ENCODE data around the gene TVP23C. TPM values are rescaled to one million over a fixed set of nuclear protein-coding genes. Genes with fewer than 3 reads are reported as not detected.
A peak's percentile ranks its signal among the peaks of the same experiment; 100 is the strongest.
"Not testable (repeated sequence)": the region's sequence is repeated elsewhere in the genome, so short reads cannot be mapped to it uniquely, and the experiment has no call there.

TVP23C gene
- 10 to 100 TPM; 10.0 to 18.7 (median 15.3) TPM for polyA plus RNA-seq (ENCODE audit: insufficient read length in 3 of 3)
- long read RNA-seq, donor 1: 0 reads
- long read RNA-seq, donor 2: 0 reads
- long read RNA-seq, donor 3, partial matches to known transcripts: 0 of 1 reads
- long read RNA-seq, donor 3, other reads (novel, unspliced or antisense): 0 of 1 reads
- long read RNA-seq, donor 4, partial matches to known transcripts: 0 of 1 reads
- long read RNA-seq, donor 4, other reads (novel, unspliced or antisense): 0 of 1 reads
- long read RNA-seq, donor 5: 0 reads
- long read RNA-seq, donor 6: 0 reads
- long read RNA-seq, donor 7, partial matches to known transcripts: 0 of 2 reads
- long read RNA-seq, donor 7, other reads (novel, unspliced or antisense): 0 of 2 reads
- long read RNA-seq, donor 8: 0 reads
- long read RNA-seq, donor 9, partial matches to known transcripts: 0 of 1 reads
- long read RNA-seq, donor 9, other reads (novel, unspliced or antisense): 0 of 1 reads
- long read RNA-seq, donor 10: 0 reads
- long read RNA-seq, donor 11: 0 reads
- long read RNA-seq, donor 12, partial matches to known transcripts: 0 of 1 reads
- long read RNA-seq, donor 12, other reads (novel, unspliced or antisense): 0 of 1 reads
- long read RNA-seq, donor 13: 0 reads
- long read RNA-seq, donor 14: 0 reads
- long read RNA-seq, donor 15: 0 reads
- long read RNA-seq, donor 16, partial matches to known transcripts: 0 of 2 reads
- long read RNA-seq, donor 16, other reads (novel, unspliced or antisense): 0 of 2 reads

DNA sequence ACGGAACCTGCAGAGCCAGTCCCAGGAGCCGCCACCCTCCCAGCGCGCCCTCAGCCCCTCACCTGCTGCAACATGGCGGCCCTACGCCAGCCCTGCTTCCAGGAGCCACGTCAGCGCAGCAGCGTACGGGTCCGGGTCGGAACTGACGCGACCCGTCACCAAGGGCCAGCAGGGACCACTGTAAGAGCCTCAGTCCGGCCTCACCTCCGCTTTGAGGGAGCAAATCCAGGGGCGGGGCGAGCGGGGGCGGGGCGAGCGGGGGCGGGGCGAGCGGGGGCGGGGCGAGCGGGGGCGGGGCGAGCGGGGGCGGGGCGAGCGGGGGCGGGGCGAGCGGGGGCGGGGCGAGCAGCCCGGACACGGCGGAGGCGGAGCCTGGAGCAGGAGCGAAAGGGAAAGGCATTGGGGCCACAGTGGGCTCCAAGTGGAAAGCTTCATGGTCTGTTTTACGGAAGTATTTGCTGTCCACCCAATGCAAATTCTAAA lies at the start of gene TVP23C:
Gene TVP23C, minus strand, starts transcription at position 109 of the 483 bp plus-strand sequence. Its CDS starts 35 bp downstream, at position 74.
- peak; percentile 51 for DNase-seq

DNA sequence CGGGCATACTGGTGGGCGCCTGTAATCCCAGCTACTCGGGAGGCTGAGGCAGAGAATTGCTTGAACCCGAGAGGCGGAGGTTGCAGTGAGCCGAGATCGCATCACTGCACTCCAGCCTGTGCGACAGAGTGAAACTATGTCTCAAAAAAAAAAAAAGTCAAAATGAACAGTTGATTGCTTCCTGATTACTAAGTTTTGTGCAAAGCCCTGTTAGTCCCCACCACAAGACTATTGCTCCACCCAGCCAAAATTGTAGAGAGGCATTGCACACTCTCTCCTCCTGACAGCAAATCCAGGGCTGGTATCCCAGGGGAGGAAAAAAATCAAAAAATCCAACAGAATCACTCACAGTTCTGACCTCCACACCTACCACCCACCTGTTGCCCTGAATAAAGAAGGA lies 29.7 kb upstream of the TVP23C start:
- DNase-seq: not testable (repeated sequence)

DNA sequence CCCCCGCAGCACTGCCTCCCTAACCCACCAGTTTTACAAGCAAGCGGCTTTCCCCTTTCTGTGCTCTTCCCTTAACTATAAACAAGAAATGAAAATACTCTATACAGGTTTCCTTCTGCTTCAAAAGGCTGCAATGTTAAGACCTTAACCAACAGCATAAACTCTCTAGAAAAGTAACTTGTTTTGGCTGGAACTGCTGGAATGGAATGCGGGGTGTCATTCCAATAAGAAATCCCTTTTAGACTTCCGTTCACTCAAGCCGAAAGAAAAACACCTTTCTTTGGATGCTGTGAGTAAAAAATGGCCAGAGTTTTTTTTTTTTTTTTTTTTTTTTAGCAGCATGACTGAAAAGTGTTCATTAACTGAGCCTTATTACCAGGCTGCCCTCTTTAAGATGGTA lies 28.7 kb upstream of the TVP23C start:
- DNase-seq: peak; percentile 15

DNA sequence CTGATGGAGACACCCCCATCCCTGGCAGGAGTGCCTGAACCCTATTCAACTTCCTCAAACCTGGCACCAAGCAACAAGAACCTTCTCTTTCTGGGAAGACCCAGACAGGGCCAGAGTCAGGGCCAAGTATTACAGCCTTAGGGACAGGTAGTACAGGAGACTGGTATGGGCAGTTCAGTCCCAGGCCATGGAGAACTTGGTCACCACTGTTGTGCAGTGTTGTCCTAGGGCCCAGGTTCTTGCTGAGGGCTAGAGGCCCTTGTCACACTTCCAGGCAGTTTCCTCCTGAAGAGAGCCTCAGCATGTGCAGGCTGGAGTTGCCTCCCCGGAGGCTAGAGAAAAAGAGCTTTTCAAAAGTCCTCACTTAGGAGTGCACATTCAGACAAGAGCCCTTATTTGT lies 27.6 kb upstream of the TVP23C start:
- not testable (repeated sequence) for DNase-seq

DNA sequence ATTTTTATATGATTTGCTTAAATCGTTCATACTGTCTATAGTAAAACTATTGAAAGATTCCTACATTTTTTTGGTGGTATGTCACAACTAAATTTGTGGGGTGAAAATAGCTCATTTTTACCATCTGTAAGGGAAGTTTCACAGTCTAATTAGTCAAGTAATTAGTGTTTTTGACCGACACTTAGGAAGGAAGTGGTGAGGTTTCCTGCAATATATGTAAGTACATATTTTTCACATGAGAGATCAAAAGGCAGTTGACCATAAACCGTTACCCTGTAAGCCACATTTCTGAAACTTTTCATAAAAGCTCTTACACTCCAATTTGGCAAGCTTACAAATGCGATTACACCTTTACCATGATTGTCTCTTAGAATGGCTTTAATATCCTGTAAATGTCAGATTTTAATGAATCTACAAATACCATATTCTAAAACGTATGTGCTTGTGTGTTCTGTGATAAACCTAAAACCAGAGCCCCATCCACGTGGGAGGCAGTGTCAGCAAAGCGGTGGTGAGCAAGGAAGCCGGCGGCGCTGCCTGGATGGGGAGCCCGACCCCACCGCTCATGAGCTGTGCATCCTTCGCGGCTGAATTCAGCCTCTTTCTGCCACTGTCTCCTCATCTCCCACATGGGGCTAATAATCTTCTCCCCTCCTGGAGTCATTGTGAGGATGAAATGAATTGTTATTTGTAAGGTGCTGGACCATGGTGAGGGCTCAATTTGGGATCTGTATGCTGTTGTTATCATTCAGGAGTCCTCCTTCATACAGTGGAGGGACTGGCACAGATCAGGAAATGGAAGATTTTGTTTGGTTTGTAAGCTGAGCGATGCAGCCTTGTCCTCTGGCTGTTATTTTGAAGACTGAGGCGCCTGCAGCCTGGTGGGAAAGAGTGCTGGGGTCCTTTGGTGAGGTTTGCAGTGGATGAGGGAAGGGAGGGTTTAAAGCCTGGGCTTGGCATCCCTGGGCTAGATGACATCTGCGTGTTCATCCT lies 26.6 kb upstream of the TVP23C start:
- not testable (repeated sequence) for DNase-seq

DNA sequence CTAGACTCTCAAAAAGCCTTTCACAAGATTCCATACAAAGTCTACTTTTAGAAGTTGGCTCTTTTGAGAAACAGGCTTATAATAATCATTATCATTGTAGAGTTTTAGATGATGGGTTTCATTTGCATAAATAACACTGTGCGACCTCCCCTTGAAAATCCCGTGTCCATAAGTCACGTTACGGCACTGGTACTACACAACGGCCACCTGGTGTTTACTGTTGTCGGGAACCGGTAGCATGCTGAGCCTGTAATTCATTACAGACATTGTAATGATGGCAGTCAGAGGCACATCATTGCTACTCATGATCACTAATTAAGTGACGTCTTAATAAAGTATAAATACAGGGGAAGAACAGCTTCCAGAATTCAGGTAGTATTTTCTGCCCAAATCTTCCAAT lies 24.7 kb upstream of the TVP23C start:
- DNase-seq: not testable (repeated sequence)

DNA sequence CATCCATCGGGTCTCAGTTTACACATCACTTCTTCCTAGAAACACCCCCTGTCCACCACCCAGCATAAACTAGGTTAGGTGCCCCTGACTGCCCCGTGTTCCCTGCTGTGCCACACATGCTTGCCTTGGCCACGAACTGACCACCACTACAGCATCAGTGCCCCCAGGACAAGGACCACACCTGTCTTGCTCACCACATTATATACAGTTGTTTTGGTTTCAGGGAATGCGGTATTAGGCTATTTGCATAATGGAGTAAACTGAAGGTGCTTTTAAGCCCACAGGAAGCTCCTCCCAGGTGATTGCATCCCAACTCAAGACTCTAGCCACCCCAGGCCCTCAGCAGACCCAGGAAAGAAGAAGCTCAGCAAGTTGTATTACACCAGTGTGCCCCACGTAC lies 20.0 kb upstream of the TVP23C start:
- not testable (repeated sequence) for DNase-seq

DNA sequence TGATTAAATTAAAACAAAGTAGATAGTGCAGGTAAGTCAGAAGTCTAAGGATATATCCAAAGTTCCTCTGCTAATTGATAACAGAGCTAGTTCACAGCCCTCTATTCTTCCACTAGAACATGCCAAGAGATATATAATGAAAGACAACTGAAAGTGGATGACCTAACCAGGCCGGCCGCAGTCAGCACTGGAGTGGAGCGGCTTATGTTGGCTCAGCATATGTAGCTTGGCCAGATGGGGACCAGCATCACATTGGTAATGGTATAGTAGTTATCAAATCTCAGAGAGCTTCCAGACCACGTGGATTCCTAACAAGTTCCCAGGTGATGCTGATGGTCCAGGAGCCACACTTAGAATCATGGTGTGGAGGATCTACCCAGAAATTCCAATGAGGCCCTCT lies 18.2 kb upstream of the TVP23C start:
- not testable (repeated sequence) for DNase-seq

DNA sequence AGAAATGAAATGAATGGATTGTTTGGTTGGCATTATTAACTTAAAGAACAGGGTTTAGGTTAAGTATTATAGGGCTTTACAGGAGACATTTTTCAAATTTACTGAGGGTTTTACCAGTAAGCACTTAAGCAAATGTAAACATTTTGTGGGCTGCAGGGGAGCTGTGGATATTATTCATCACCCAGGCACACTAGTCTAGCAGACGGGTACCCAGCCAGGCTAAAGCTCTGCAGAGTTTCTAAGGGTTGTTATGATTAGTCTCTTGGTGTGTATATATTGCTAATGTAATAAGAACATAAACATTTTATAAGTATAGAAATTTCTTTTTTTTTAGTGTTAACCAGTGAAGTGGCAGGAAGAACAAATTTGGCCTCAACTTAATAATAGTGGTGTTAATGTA lies 13.6 kb upstream of the TVP23C start:
- DNase-seq: not testable (repeated sequence)

DNA sequence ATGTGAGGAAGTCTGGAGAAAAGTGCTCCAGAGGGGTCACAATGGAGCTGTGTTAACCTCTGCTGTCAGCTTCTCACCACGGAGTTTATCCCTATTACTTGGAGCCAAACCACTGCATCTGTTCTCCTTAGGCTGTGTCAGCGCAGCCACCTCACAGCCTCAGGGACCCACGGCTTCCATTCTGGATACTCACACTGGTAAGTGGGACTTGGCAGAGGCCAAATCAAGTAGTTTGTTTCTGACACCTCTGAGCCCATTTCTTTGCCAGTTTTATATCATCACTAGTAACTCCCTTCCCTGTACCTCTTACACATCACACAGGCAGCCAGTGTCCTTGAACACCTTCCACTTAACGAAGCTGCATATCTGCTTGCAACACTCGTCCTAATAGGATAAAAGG lies 11.4 kb upstream of the TVP23C start:
- DNase-seq: not testable (repeated sequence)

DNA sequence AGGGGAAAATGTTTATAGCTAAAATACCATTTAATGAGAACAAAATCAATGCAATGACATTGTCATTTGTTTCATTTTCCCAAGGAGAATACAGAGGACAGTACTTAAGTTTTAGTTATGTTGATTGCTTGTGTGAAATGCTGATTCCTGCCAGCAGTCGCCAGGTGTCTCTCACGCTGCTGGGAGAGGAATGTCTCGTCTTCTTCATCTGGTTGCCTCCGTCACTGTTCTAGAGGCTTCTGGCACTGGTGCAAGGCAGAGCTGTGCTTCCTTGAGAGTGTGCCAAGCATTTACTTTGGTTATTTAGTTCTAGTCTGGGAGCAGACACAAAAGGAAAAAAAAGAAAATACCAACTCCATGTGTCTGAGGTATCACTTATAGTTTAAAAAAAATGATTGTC lies 10.6 kb upstream of the TVP23C start:
- DNase-seq: not testable (repeated sequence)

DNA sequence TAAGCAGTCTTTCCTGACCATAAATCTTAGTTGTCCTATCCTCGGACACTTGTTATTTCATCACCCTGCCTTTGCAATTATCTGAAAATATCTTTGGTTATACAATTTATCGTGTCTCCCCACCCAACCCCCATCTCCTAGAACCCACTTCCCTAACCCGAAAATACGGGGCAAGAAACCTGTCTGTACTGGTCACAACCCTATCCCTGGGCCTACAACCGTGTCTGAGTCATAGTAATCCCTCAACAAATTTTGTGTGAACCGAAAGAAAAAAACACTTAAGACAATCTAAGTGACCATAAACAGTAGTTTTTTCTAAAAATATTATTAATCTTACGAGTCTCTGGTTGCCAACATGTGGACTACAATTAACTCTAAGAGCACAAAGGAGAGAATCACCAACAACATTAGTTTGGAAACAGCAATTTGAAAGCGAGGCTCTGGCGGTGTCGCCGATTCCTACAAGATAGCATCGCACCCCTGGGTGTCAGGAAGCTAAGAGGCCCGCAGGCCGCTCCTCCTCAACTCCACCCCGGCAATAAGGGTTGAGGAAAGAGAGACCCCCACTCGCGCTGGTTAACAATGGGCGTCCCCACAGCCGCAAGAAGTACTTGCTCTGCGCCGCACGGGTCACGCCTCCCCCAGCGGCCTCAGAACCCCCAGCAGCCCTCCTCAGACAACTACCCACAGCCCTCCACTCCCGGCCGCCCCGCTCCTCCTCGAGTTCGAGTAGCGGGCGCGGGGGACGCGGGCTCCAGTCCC lies 489 bp downstream of the TVP23C start:
- not testable (repeated sequence) for DNase-seq

DNA sequence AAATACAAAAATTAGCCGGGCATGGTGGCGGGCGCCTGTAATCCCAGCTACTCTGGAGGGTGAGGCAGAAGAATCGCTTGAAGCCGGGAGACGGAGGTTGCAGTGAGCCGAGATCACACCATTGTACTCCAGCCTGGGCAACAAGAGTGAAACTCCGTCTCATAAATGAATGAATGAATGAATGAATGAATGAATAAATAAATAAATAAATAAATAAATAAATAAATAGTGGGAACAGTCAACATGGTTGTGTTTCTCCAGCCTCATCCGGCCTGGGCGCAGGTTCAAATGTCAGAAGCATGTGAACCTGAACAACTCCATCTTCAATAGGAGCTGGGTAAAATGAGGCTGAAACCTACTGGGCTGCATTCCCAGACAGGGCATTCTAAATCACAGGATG lies 1.8 kb downstream of the TVP23C start:
- DNase-seq: not testable (repeated sequence)

DNA sequence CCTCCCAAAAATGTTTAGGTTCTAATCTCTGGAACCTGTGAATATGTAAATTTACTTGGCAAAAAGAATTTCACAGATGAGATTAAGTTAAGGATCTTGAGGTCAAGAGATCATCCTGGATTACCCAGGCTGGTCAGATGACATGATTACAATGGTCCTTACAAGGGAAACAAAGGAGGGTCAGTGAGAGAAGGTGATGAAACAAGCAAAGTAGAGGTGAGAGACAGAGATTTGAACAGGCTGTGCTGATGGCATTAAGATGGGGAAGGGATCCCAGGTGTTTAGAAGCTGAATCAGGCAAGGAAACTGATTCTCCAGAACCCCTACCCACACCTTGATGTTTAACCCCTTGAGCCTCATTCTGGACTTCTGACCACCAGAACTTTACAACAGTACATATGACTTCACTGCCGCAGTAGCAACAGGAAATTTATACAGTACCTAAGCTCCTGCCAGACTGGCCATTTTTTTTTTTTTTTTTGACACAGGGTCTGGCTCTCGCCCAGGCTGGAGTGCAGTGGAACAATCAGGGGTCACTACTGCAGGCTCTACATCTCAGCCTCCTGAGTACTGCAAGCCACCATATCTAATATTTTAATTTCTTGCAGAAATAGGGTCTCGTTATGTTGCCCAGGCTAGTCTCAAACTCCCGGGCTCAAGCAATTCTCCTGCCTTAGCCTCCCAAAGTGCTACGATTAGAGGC lies 4.7 kb downstream of the TVP23C start:
- DNase-seq: not testable (repeated sequence)

DNA sequence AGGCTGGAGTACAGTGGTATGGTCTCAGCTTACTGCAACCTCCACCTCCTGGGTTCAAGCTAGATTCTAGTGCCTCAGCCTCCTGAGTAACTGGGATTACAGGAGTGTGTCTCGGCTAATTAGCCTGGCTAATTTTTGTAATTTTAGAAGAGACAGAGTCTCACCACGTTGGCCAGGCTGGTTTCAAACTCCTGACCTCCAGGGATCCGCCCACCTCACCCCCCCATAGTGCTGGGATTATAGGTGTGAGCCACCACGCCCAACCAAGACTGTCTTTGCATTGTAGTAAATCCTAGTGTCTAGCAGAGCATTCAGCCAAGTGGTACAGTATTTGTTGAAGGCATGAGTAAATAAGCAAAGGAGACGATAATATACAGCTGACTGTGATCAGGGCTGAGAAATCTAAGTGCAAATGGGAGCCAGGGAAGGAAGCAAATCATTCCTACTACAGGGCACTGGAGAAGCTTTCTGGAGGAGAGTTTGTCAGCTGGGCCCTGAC lies 5.9 kb downstream of the TVP23C start:
- DNase-seq: not testable (repeated sequence)

DNA sequence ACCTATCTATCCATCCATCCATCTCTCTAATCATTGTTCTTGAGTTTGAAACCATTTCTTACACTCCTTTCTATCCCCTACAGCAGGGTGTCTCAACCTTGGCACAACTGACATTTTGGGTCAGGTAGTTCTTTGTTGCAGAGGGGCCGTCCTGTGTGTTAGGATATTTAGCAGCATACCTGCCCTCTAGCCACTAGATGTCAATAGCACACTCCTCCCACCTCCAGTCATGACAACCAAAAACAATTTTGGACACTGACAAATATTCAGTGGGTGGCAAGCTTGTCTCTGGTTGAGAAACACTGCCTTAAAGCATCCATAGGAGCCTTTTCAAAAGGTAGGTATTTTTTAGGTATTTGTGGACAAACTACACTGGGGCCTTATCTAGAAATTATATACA lies 10.4 kb downstream of the TVP23C start:
- not testable (repeated sequence) for DNase-seq

DNA sequence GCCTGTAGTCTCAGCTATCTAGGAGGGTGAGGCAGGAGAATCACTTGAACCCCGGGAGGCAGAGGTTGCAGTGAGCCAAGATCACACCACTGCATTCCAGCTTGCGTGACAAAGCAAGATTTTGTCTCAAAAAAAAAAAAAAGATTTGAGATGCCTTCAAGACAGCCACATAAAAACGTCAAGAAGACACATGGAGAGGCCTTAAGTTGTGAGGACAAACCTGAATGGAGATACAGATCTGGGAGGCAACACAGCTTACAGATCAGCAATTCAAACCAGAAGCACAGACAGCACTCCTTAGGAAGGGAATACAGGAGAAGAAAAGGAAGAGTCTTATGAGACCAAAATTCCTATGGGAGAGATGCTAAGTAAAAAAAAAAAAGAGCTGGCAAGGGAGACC lies 13.7 kb downstream of the TVP23C start:
- not testable (repeated sequence) for DNase-seq

DNA sequence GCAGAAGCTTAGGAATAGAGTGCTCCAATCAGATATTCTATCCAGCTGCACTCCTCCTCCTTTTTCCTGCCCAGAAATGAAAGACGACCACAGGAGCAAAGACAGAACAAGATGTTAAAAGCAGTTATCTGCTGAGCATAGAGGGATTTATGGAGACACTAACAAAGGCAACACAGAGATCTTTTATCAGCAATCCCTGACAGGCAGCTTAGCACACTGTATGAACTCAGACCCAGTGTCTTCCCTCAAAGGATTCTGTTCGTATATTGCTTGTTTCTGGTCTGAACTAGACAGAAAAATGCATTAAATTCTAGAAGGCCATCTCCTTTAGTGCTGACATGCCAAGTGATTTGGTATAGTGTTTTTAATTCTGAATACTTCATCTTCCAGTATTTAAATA lies 16.7 kb downstream of the TVP23C start:
- DNase-seq: not testable (repeated sequence)

DNA sequence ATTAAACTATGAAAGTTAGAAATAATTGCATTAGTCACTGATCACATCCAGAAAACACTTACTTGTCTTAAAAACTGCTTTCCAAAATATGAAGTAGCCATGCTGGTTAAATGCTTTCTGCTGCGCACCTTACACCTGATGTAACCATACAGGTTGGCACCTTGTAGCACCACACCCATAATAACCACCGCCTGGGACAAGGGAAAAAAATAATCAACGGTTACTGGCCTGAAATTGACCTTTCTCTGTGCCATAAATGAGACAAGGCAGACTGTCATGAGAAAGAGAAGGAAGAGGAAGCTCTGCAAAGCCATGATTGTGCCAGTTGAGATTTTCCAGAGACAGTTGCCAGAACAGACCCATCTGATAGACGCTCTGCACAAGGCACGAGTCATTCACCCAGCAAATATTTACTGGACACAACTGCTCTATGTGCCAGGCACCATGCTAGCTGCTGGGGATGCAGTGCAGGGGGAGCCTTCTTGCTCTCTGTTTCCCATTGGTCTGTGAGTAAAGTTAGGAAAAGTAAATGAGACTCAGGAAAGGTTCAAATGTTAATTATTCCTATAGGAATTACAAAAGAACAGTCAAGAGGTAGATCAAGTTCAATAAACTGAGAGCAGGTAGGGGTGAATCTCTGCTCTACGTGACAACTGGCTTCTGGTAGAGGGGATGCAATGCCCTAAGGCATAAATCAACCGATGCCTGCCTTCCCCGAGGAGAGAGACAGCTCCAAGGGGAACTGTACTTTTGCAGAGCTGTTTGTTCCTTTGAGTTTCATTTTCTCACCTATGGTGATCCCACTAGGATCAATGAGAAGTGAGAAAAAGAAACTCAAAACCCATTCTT lies 22.7 kb downstream of the TVP23C start:
- DNase-seq: not testable (repeated sequence)
